Breast epithelium (tissue), 4 donors: ENCODE measurements around the gene ZNF678. TPM values are rescaled to one million over a fixed set of nuclear protein-coding genes. Genes with fewer than 3 reads are reported as not detected.
"Not testable (repeated sequence)": the region's sequence is repeated elsewhere in the genome, so short reads cannot be mapped to it uniquely, and the experiment has no call there.

Source experiments
- DNase-seq, 2 donors: peaks; one replicate each; pipeline ENCODE4 v3.0.0-alpha.2; 2019; ENCODE audit warnings: low spot score in 2 of 2
- H3K27ac ChIP-seq, 2 donors: fragments of 200-600 bp; sonication (generic) in 1 of 2; one replicate each; pipeline ENCODE4 v1.5.1; 2016 to 2019; ENCODE audit warnings: mild to moderate bottlenecking in 1 of 2
- H3K27me3 ChIP-seq, 2 donors: fragments of 200-600 bp; sonication (generic) in 1 of 2; one replicate each; pipeline versions ENCODE4 v1.5.1 to v1.6.0; 2017 to 2019; ENCODE audit warnings: control low read depth in 1 of 2, mild to moderate bottlenecking in 1 of 2
- H3K36me3 ChIP-seq: fragments of 200-600 bp; one replicate; pipeline ENCODE4 v1.5.1; 2019
- H3K4me1 ChIP-seq, 2 donors: fragments of 200-600 bp; sonication (generic); one replicate each; pipeline ENCODE4 v1.5.1; 2016 to 2019; ENCODE audit warnings: control low read depth in 1 of 2
- H3K4me3 ChIP-seq, 3 donors: fragments of 200-600 bp; sonication (generic); 1 replicate in 2 of 3; 2 replicates in 1 of 3; pipeline ENCODE4 v1.5.1; 2016 to 2019; ENCODE audit warnings: mild to moderate bottlenecking in 3 of 3, moderate library complexity in 2 of 3
- H3K9me3 ChIP-seq, 2 donors: fragments of 200-600 bp; sonication (generic) in 1 of 2; one replicate each; pipeline ENCODE4 v1.5.1; 2016 to 2019; ENCODE audit warnings: control low read depth in 1 of 2
- POLR2A ChIP-seq: fragments of 450-650 bp; IDR thresholded peaks from one replicate; pipeline ENCODE4 v1.6.1; 2016; ENCODE audit warnings: antibody characterized with exemption, mild to moderate bottlenecking, moderate library complexity
- POLR2AphosphoS5 ChIP-seq, 3 donors: sonication (generic); formaldehyde crosslinking; IDR thresholded peaks; one replicate each; pipeline ENCODE4 v1.6.1; 2017; ENCODE audit warnings: antibody characterized with exemption in 3 of 3
- intact Hi-C: fragments of 100-400 bp; cut with DNase I; formaldehyde crosslinking; loops from one replicate; pipeline ENCODE4 v1.15.1; 2023; ENCODE audit warnings: low total_unique reads
- total RNA-seq, 3 donors: library from RNA; depleted of rRNA; stranded (reverse); fragments of >200 nt; gene quantifications; one replicate each; pipeline ENCODE4 v1.1.0, GENCODE V29; 2016
- TF ChIP-seq, protein P1 (sequence below), 3 donors: fragments of 450-650 bp; IDR thresholded peaks; one replicate each; pipeline ENCODE4 v1.5.1; 2016 to 2017; ENCODE audit warnings: antibody characterized with exemption in 3 of 3, mild to moderate bottlenecking in 3 of 3, moderate library complexity in 3 of 3

The ZNF678 gene
- total RNA-seq, 3 donors from 2014 or later = 8.5 to 19.8 (median 12.8) TPM

- H3K4me3 ChIP-seq = no peak overlapping the region
- no peaks in the 10 kb centered on the region for H3K36me3 ChIP-seq
- no peaks in the 10 kb centered on the region for H3K27me3 ChIP-seq
- TF ChIP-seq POLR2A (no peak), POLR2AphosphoS5 (IDR thresholded peaks at IDR 0.05) (no peak)
- TF ChIP-seq, protein P1, sequence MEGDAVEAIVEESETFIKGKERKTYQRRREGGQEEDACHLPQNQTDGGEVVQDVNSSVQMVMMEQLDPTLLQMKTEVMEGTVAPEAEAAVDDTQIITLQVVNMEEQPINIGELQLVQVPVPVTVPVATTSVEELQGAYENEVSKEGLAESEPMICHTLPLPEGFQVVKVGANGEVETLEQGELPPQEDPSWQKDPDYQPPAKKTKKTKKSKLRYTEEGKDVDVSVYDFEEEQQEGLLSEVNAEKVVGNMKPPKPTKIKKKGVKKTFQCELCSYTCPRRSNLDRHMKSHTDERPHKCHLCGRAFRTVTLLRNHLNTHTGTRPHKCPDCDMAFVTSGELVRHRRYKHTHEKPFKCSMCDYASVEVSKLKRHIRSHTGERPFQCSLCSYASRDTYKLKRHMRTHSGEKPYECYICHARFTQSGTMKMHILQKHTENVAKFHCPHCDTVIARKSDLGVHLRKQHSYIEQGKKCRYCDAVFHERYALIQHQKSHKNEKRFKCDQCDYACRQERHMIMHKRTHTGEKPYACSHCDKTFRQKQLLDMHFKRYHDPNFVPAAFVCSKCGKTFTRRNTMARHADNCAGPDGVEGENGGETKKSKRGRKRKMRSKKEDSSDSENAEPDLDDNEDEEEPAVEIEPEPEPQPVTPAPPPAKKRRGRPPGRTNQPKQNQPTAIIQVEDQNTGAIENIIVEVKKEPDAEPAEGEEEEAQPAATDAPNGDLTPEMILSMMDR (IDR thresholded peaks at IDR 0.05) = no peak
- no peak overlapping the region for H3K27ac ChIP-seq
- no peaks in the 10 kb centered on the region for H3K4me1 ChIP-seq
- H3K9me3 ChIP-seq = peaks cover 39 to 84% of the 10 kb centered on the region in 2 donors
- DNase-seq = no peak
- intact Hi-C loops = no loop called here
These were observed 122.5 kb downstream of the ZNF678 start for GRCh38 chr1:227685807-227686206.

GRCh38 chr1:227697321-227697864, 134.0 kb downstream of the ZNF678 start:
- Histone ChIP-seq H3K9me3 (peaks cover 32 to 69% of the 10 kb centered on the region in 2 donors), H3K36me3 (no peaks in the 10 kb centered on the region), H3K4me3 (no peak overlapping the region), H3K4me1 (no peaks in the 10 kb centered on the region), H3K27me3 (no peaks in the 10 kb centered on the region), H3K27ac (no peak overlapping the region)
- intact Hi-C loops = no loop called here
- no peak for DNase-seq
- TF ChIP-seq POLR2AphosphoS5 (IDR thresholded peaks at IDR 0.05) (no peak), POLR2A (no peak)
- TF ChIP-seq, protein P1 (IDR thresholded peaks at IDR 0.05) = no peak

- DNase-seq, H3K27me3 ChIP-seq, H3K36me3 ChIP-seq, H3K4me3 ChIP-seq, H3K27ac ChIP-seq, intact Hi-C loops, H3K4me1 ChIP-seq: not testable (repeated sequence)
- H3K9me3 ChIP-seq = peaks cover 19 to 66% of the 10 kb centered on the region in 2 donors
These were observed 138.3 kb downstream of the ZNF678 start for GRCh38 chr1:227701631-227702030.

- no peak overlapping the region for H3K4me3 ChIP-seq
- DNase-seq = no peak
- TF ChIP-seq, protein P1 (IDR thresholded peaks at IDR 0.05) = no peak
- TF ChIP-seq POLR2AphosphoS5 (IDR thresholded peaks at IDR 0.05) (no peak), POLR2A (no peak)
- no peaks in the 10 kb centered on the region for H3K36me3 ChIP-seq
- intact Hi-C loops = no loop called here
- no peaks in the 10 kb centered on the region for H3K4me1 ChIP-seq
- H3K27me3 ChIP-seq = no peaks in the 10 kb centered on the region
- no peak overlapping the region for H3K27ac ChIP-seq
- H3K9me3 ChIP-seq = peaks cover 9 to 24% of the 10 kb centered on the region in 2 donors
These were observed 144.5 kb downstream of the ZNF678 start for GRCh38 chr1:227707846-227708245.

GRCh38 chr1:227709451-227709850, 146.1 kb downstream of the ZNF678 start:
- Histone ChIP-seq H3K4me3 (no peak overlapping the region), H3K36me3 (no peaks in the 10 kb centered on the region), H3K27me3 (no peaks in the 10 kb centered on the region), H3K4me1 (no peaks in the 10 kb centered on the region), H3K27ac (no peak overlapping the region), H3K9me3 (peaks cover 17 to 24% of the 10 kb centered on the region in 2 donors)
- no peak for DNase-seq
- intact Hi-C loops = no loop called here
- TF ChIP-seq, protein P1 (IDR thresholded peaks at IDR 0.05) = no peak
- TF ChIP-seq POLR2AphosphoS5 (IDR thresholded peaks at IDR 0.05) = no peak
- no peak for TF ChIP-seq POLR2A

GRCh38 chr1:227710474-227710873, 147.1 kb downstream of the ZNF678 start:
- peaks cover 16 to 33% of the 10 kb centered on the region in 2 donors for H3K9me3 ChIP-seq
- H3K36me3 ChIP-seq, DNase-seq, H3K27me3 ChIP-seq, intact Hi-C loops, H3K27ac ChIP-seq, H3K4me3 ChIP-seq, H3K4me1 ChIP-seq: not testable (repeated sequence)
